ENCODE measurements around the gene POU2F1. TPM values are rescaled to one million over a fixed set of nuclear protein-coding genes. Genes with fewer than 3 reads are reported as not detected.
A peak's percentile ranks its signal among the peaks of the same experiment; 100 is the strongest.

Gene POU2F1
- total RNA-seq, 2 donors from 2014 or later, result 7.7 to 10.9 TPM

- no peaks in the 10 kb centered on the region for H3K27me3 ChIP-seq
- peaks cover 25% of the 10 kb centered on the region for H3K36me3 ChIP-seq
- DNase-seq (ENCODE audit: low spot score), result no peak
- TF ChIP-seq CTCF (IDR thresholded peaks at IDR 0.05), result no peak
- H3K4me3 ChIP-seq, result no peak overlapping the region
- H3K9me3 ChIP-seq, result no peaks in the 10 kb centered on the region
- no peak overlapping the region for H3K27ac ChIP-seq
- no peaks in the 10 kb centered on the region for H3K4me1 ChIP-seq
Measured at GRCh38 chr1:167400359-167400953, 179.8 kb downstream of the POU2F1 start.

- Histone ChIP-seq H3K4me1 (no peaks in the 10 kb centered on the region), H3K27ac (no peak overlapping the region), H3K4me3 (no peak overlapping the region), H3K9me3 (no peaks in the 10 kb centered on the region), H3K36me3 (peaks cover 22% of the 10 kb centered on the region), H3K27me3 (no peaks in the 10 kb centered on the region)
- DNase-seq (ENCODE audit: low spot score), result no peak
- TF ChIP-seq CTCF (IDR thresholded peaks at IDR 0.05), result peak in 1 of 2 donors; percentile 64
Measured at GRCh38 chr1:167401260-167401873, 180.7 kb downstream of the POU2F1 start.

- DNase-seq (ENCODE audit: low spot score), result no peak
- no peak overlapping the region for H3K4me3 ChIP-seq
- no peaks in the 10 kb centered on the region for H3K4me1 ChIP-seq
- H3K9me3 ChIP-seq, result no peaks in the 10 kb centered on the region
- no peaks in the 10 kb centered on the region for H3K27me3 ChIP-seq
- H3K36me3 ChIP-seq, result peaks cover 4% of the 10 kb centered on the region
- TF ChIP-seq CTCF (IDR thresholded peaks at IDR 0.05), result no peak
- H3K27ac ChIP-seq, result no peak overlapping the region
Measured at GRCh38 chr1:167404161-167404888, 183.6 kb downstream of the POU2F1 start.

GRCh38 chr1:167404908-167405307 is 184.2 kb downstream of the POU2F1 start:
- no peaks in the 10 kb centered on the region for H3K9me3 ChIP-seq
- no peak for DNase-seq (ENCODE audit: low spot score)
- no peak overlapping the region for H3K27ac ChIP-seq
- no peaks in the 10 kb centered on the region for H3K27me3 ChIP-seq
- peaks cover 4% of the 10 kb centered on the region for H3K36me3 ChIP-seq
- no peaks in the 10 kb centered on the region for H3K4me1 ChIP-seq
- H3K4me3 ChIP-seq, result no peak overlapping the region
- TF ChIP-seq CTCF (IDR thresholded peaks at IDR 0.05), result no peak

- Histone ChIP-seq H3K4me3 (no peak overlapping the region), H3K9me3 (no peaks in the 10 kb centered on the region), H3K27ac (no peak overlapping the region), H3K36me3 (peaks cover 23% of the 10 kb centered on the region), H3K4me1 (no peaks in the 10 kb centered on the region), H3K27me3 (no peaks in the 10 kb centered on the region)
- DNase-seq (ENCODE audit: low spot score), result no peak
- TF ChIP-seq CTCF (IDR thresholded peaks at IDR 0.05), result no peak
Measured at GRCh38 chr1:167408355-167408754, 187.7 kb downstream of the POU2F1 start.
